B cell (primary cell): ENCODE data around the gene CADM2. TPM values are rescaled to one million over a fixed set of nuclear protein-coding genes. Genes with fewer than 3 reads are reported as not detected.

Experiments
- ATAC-seq: fragments of 200-7000 bp; cut with Tn5 transposase; one replicate; pipeline ENCODE4 v1.10.0; 2021; ENCODE audit warnings: low read depth, mild to moderate bottlenecking, moderate number of reproducible peaks, moderate library complexity
- CTCF ChIA-PET: fragments of 350-600 bp; sonication (Branson Sonifier 250); formaldehyde crosslinking; loops from one replicate; lab custom pipeline; 2021; ENCODE audit warnings: antibody characterized with exemption, inconsistent platforms; lab: Charles Lee
- POLR2A ChIA-PET: fragments of 350-600 bp; sonication (Branson Sonifier 250); formaldehyde crosslinking; loops from one replicate; lab custom pipeline; 2021; ENCODE audit warnings: antibody characterized with exemption; lab: Charles Lee
- DNase-seq: peaks from one replicate; pipeline ENCODE4 v3.0.0; 2013
- H2AFZ ChIP-seq: 2 replicates; pipeline ENCODE4 v1.6.1; 2012; ENCODE audit warnings: mild to moderate bottlenecking, low read depth, low read length; ENCODE audit not compliant: insufficient read depth, poor library complexity, severe bottlenecking
- H3K27ac ChIP-seq, 2 donors: 1 replicate in 1 of 2; 2 replicates in 1 of 2; pipeline ENCODE4 v1.5.1; 2012 to 2013; ENCODE audit warnings: low read length in 2 of 2, mild to moderate bottlenecking in 2 of 2, moderate library complexity in 1 of 2
- H3K27me3 ChIP-seq, 4 experiments: fragments of 200-600 bp in 1 of 4; sonication (generic) in 1 of 4; replicated peaks in 1 of 4; 1 replicate in 2 of 4; 2 replicates in 2 of 4; pipeline versions ENCODE4 v1.6.1 to v1.7.0; 2013 to 2016; ENCODE audit warnings: low read length in 3 of 4, mild to moderate bottlenecking in 2 of 4, mixed read lengths in 1 of 4, moderate library complexity in 1 of 4; ENCODE audit not compliant: insufficient read depth in 4 of 4, control insufficient read depth in 3 of 4; ENCODE audit errors: control extremely low read depth in 1 of 4
- H3K36me3 ChIP-seq, 2 experiments: replicated peaks in 1 of 2; 1 replicate in 1 of 2; 2 replicates in 1 of 2; pipeline versions ENCODE4 v1.6.1 to v1.7.1; 2013; ENCODE audit warnings: low read length in 1 of 2; ENCODE audit not compliant: insufficient read depth in 2 of 2, control insufficient read depth in 1 of 2; ENCODE audit errors: control extremely low read depth in 1 of 2, extremely low read depth in 1 of 2
- H3K4me1 ChIP-seq, 2 donors: fragments of 200-600 bp in 1 of 2; sonication (generic) in 1 of 2; 1 replicate in 1 of 2; 2 replicates in 1 of 2; pipeline versions ENCODE4 v1.5.1 to v1.6.1; 2013 to 2017; ENCODE audit warnings: low read length in 2 of 2; ENCODE audit not compliant: control insufficient read depth in 2 of 2, insufficient read depth in 2 of 2
- H3K4me2 ChIP-seq: replicated peaks from 2 replicates; pipeline ENCODE3; 2012; ENCODE audit warnings: mild to moderate bottlenecking, low read depth, low read length; ENCODE audit not compliant: poor library complexity, severe bottlenecking
- H3K4me3 ChIP-seq, 5 experiments: fragments of 200-600 bp in 1 of 5; sonication (generic) in 1 of 5; 1 replicate in 3 of 5; 2 replicates in 2 of 5; pipeline versions ENCODE4 v1.5.1 to v1.7.0; 2011 to 2016; ENCODE audit warnings: low read length in 4 of 5, mild to moderate bottlenecking in 4 of 5, low read depth in 2 of 5, control low read depth in 1 of 5, moderate library complexity in 1 of 5; ENCODE audit not compliant: insufficient read depth in 1 of 5; ENCODE audit errors: control extremely low read depth in 1 of 5, extremely low read depth in 1 of 5
- H3K79me2 ChIP-seq: fragments of 200-600 bp; sonication (generic); one replicate; pipeline ENCODE4 v1.6.0; 2016; ENCODE audit warnings: low read length; ENCODE audit not compliant: control insufficient read depth, insufficient read depth
- H3K9ac ChIP-seq: fragments of 200-600 bp; sonication (generic); 2 replicates; pipeline ENCODE4 v1.6.1; 2017; ENCODE audit warnings: mild to moderate bottlenecking, low read length, moderate library complexity
- H3K9me3 ChIP-seq, 3 donors: one replicate each; pipeline versions ENCODE4 v1.6.1 to v1.7.1; 2013; ENCODE audit warnings: low read length in 2 of 3; ENCODE audit not compliant: control insufficient read depth in 2 of 3, insufficient read depth in 1 of 3; ENCODE audit errors: control extremely low read depth in 1 of 3
- H4K20me1 ChIP-seq: 2 replicates; pipeline ENCODE4 v1.6.0; 2012; ENCODE audit warnings: mild to moderate bottlenecking, low read length; ENCODE audit not compliant: insufficient read depth, control insufficient read depth, poor library complexity, severe bottlenecking
- H3K27ac Mint-ChIP-seq: one replicate; pipeline ENCODE4 v1.8.0; 2021; ENCODE audit warnings: mixed read lengths
- H3K27me3 Mint-ChIP-seq: one replicate; pipeline ENCODE4 v1.8.0; 2021; ENCODE audit warnings: mixed read lengths
- H3K4me1 Mint-ChIP-seq: one replicate; pipeline ENCODE4 v1.8.0; 2021; ENCODE audit warnings: mixed read lengths
- H3K4me3 Mint-ChIP-seq: one replicate; pipeline ENCODE4 v1.8.0; 2021; ENCODE audit warnings: mixed read lengths
- H3K9me3 Mint-ChIP-seq: one replicate; pipeline ENCODE4 v1.8.0; 2022; ENCODE audit warnings: mixed read lengths; ENCODE audit not compliant: insufficient read depth
- CTCF ChIP-seq: fragments of 200-600 bp; IDR thresholded peaks from one replicate; pipeline ENCODE4 v1.8.0; 2022; ENCODE audit warnings: antibody characterized with exemption, mild to moderate bottlenecking
- EZH2 ChIP-seq: IDR thresholded peaks from 2 replicates; pipeline ENCODE4 v1.6.1; 2012; ENCODE audit warnings: borderline replicate concordance, low read depth, mild to moderate bottlenecking, moderate library complexity, low read length; ENCODE audit not compliant: insufficient read depth, poor library complexity, severe bottlenecking
- WGBS: methylation state at CpG from one replicate; pipeline ENCODE4 v1.1.5; 2013; ENCODE audit warnings: missing lambda C conversion rate; ENCODE audit not compliant: insufficient coverage; 5-methylcytosine and 5-hydroxymethylcytosine counted together
- intact Hi-C: fragments of 100-400 bp; cut with micrococcal nuclease; formaldehyde crosslinking; loops from one replicate; pipeline ENCODE4 v1.10.0; 2022
- polyA plus RNA-seq: library from polyadenylated mRNA; depleted of rRNA; stranded (reverse); fragments of >200 nt; gene quantifications from 2 replicates; pipeline ENCODE4 v1.2.3, GENCODE V29; 2012
- total RNA-seq, 2 donors: library from RNA; stranded (reverse); fragments of 120-200 nt in 1 of 2; gene quantifications; 1 replicate in 1 of 2; 2 replicates in 1 of 2; pipeline versions ENCODE4 v1.2.3 to v1.2.4, GENCODE V29; 2013 to 2022

The CADM2 gene
- total and polyA plus RNA-seq, 2 donors (not counting 1 experiment from before 2014, with no cell fraction given): 0.10 to 0.37 TPM

- Histone ChIP-seq H3K4me3 (no peak overlapping the region), H4K20me1 (no peaks in the 10 kb centered on the region), H3K79me2 (no peaks in the 10 kb centered on the region), H3K9ac (no peak overlapping the region), H3K27me3 (no peaks in the 10 kb centered on the region), H3K27ac (no peak overlapping the region), H2AFZ (no peak overlapping the region), H3K9me3 (no peaks in the 10 kb centered on the region), H3K36me3 (no peaks in the 10 kb centered on the region), H3K4me2 (no peak overlapping the region), H3K4me1 (no peaks in the 10 kb centered on the region)
- TF ChIP-seq CTCF: no peak
- TF ChIP-seq EZH2: no peak
- intact Hi-C loops: no loop called here
- POLR2A ChIA-PET: no interaction called here
- H3K4me1 Mint-ChIP-seq: no peaks in the 10 kb centered on the region
- H3K27ac Mint-ChIP-seq: no peak overlapping the region
- H3K4me3 Mint-ChIP-seq: no peak overlapping the region
- DNase-seq (no peak), ATAC-seq (no peak)
- WGBS: 100% methylated on average over 1 of the region's 4 CpGs
- H3K9me3 Mint-ChIP-seq: peaks cover 3% of the 10 kb centered on the region
- CTCF ChIA-PET: no interaction called here
- H3K27me3 Mint-ChIP-seq: no peaks in the 10 kb centered on the region
Observed at GRCh38 chr3:85041001-85041400, 82.2 kb downstream of the CADM2 start.

- H3K9ac ChIP-seq: no peak overlapping the region
- Mint-ChIP-seq H3K4me3 (no peak overlapping the region), H3K27me3 (no peaks in the 10 kb centered on the region), H3K4me1 (no peaks in the 10 kb centered on the region), H3K9me3 (peaks cover 3% of the 10 kb centered on the region), H3K27ac (no peak overlapping the region)
- no peaks in the 10 kb centered on the region for H3K4me1 ChIP-seq
- H3K9me3 ChIP-seq: no peaks in the 10 kb centered on the region
- H2AFZ ChIP-seq: no peak overlapping the region
- TF ChIP-seq EZH2: no peak
- no peak for TF ChIP-seq CTCF
- DNase-seq: no peak
- H3K4me3 ChIP-seq: no peak overlapping the region
- ATAC-seq: no peak
- H3K27ac ChIP-seq: no peak overlapping the region
- H3K36me3 ChIP-seq: no peaks in the 10 kb centered on the region
- no peaks in the 10 kb centered on the region for H4K20me1 ChIP-seq
- POLR2A ChIA-PET: no interaction called here
- intact Hi-C loops: no loop called here
- CTCF ChIA-PET: no interaction called here
- no peak overlapping the region for H3K4me2 ChIP-seq
- 91% methylated on average over 2 of the region's 2 CpGs for WGBS
- no peaks in the 10 kb centered on the region for H3K27me3 ChIP-seq
- H3K79me2 ChIP-seq: no peaks in the 10 kb centered on the region
Observed at GRCh38 chr3:85041562-85042055, 82.8 kb downstream of the CADM2 start.
